HepG2 (cell line): ENCODE data around the gene PSRC1. TPM values are rescaled to one million over a fixed set of nuclear protein-coding genes. Genes with fewer than 3 reads are reported as not detected.

ENCODE experiments used
- ATF1 ChIP-seq: IDR thresholded peaks from 2 replicates; pipeline ENCODE4 v1.6.1; 2016; ENCODE audit warnings: mild to moderate bottlenecking, control low read depth
- CEBPG ChIP-seq: IDR thresholded peaks from 2 replicates; pipeline ENCODE4 v1.6.1; 2016
- FIP1L1 ChIP-seq: fragments of 200-400 bp; formaldehyde crosslinking; IDR thresholded peaks from 2 replicates; pipeline ENCODE4 v1.6.1; 2018; ENCODE audit warnings: low read depth, mild to moderate bottlenecking, low read length, moderate library complexity, borderline replicate concordance; ENCODE audit not compliant: insufficient read depth
- FOXJ3 ChIP-seq: sonication (generic); formaldehyde crosslinking; IDR thresholded peaks from 2 replicates; pipeline ENCODE4 v1.4.0; 2020; ENCODE audit warnings: missing genetic modification reagents, mild to moderate bottlenecking, borderline replicate concordance
- MZF1 ChIP-seq: sonication (generic); formaldehyde crosslinking; IDR thresholded peaks from 2 replicates; pipeline ENCODE4 v1.8.1; 2023; ENCODE audit warnings: mild to moderate bottlenecking, missing genetic modification reagents, borderline replicate concordance
- NFAT5 ChIP-seq: sonication (generic); formaldehyde crosslinking; IDR thresholded peaks from 2 replicates; pipeline ENCODE4 v1.4.0; 2020; ENCODE audit warnings: missing genetic modification reagents
- NFE2 ChIP-seq: sonication (generic); formaldehyde crosslinking; IDR thresholded peaks from 2 replicates; pipeline ENCODE4 v1.4.0; 2020; ENCODE audit warnings: missing genetic modification reagents
- PHF8 ChIP-seq: sonication (generic); formaldehyde crosslinking; IDR thresholded peaks from 2 replicates; pipeline ENCODE4 v1.5.0; 2020; ENCODE audit warnings: missing genetic modification reagents
- PTBP1 ChIP-seq: fragments of 200-400 bp; formaldehyde crosslinking; IDR thresholded peaks from 2 replicates; pipeline ENCODE4 v1.6.1; 2018; ENCODE audit warnings: low read length, low read depth; ENCODE audit not compliant: poor library complexity, severe bottlenecking
- RORA ChIP-seq: sonication (generic); formaldehyde crosslinking; IDR thresholded peaks from 2 replicates; pipeline ENCODE4 v1.5.0; 2020; ENCODE audit warnings: mild to moderate bottlenecking, missing genetic modification reagents, moderate library complexity
- SRSF4 ChIP-seq: fragments of 200-400 bp; formaldehyde crosslinking; IDR thresholded peaks from one replicate; pipeline ENCODE4 v1.6.1; 2018; ENCODE audit warnings: mild to moderate bottlenecking, low read depth, low read length, moderate library complexity; ENCODE audit not compliant: poor library complexity, severe bottlenecking
- TBX2 ChIP-seq: sonication (generic); formaldehyde crosslinking; IDR thresholded peaks from 2 replicates; pipeline ENCODE4 v1.5.0; 2020; ENCODE audit warnings: missing genetic modification reagents, mild to moderate bottlenecking, borderline replicate concordance
- TFE3 ChIP-seq: IDR thresholded peaks from 2 replicates; pipeline ENCODE4 v1.6.1; 2016
- ZBTB10 ChIP-seq: sonication (generic); formaldehyde crosslinking; IDR thresholded peaks from 2 replicates; pipeline ENCODE4 v1.4.0; 2020; ENCODE audit warnings: missing genetic modification reagents, borderline replicate concordance
- ZFP36 ChIP-seq: fragments of 150-350 bp; IDR thresholded peaks from 2 replicates; pipeline ENCODE4 v1.6.1; 2018; ENCODE audit warnings: borderline replicate concordance, low read length, low read depth; ENCODE audit not compliant: partially characterized antibody
- ZNF331 ChIP-seq: sonication (generic); formaldehyde crosslinking; IDR thresholded peaks from 2 replicates; pipeline ENCODE4 v1.4.0; 2020; ENCODE audit warnings: missing genetic modification reagents
- ZNF441 ChIP-seq: sonication (generic); formaldehyde crosslinking; IDR thresholded peaks from 2 replicates; pipeline ENCODE4 v1.7.0; 2021; ENCODE audit warnings: missing genetic modification reagents, borderline replicate concordance
- ZNF563 ChIP-seq: sonication (generic); formaldehyde crosslinking; IDR thresholded peaks from 2 replicates; pipeline ENCODE4 v1.8.0; 2022; ENCODE audit warnings: mild to moderate bottlenecking, moderate library complexity, missing genetic modification reagents
- ZNF878 ChIP-seq: sonication (generic); formaldehyde crosslinking; IDR thresholded peaks from 2 replicates; pipeline ENCODE4 v1.8.1; 2023; ENCODE audit warnings: mild to moderate bottlenecking, missing genetic modification reagents, moderate library complexity
- ZSCAN21 ChIP-seq: sonication (generic); formaldehyde crosslinking; IDR thresholded peaks from 2 replicates; pipeline ENCODE4 v1.8.0; 2022; ENCODE audit warnings: mild to moderate bottlenecking, missing genetic modification reagents, moderate library complexity, borderline replicate concordance
- polyA plus RNA-seq, 8 experiments: library from polyadenylated mRNA; depleted of rRNA in 3 of 8; stranded (reverse) in 7 of 8; unstranded in 1 of 8; fragments of >200 nt; fragmentation: Illumina TruSeq in 4 of 8; extraction: Trizol in 4 of 8; gene quantifications; 2 replicates each; pipeline versions ENCODE4 v1.2.1 to v1.2.3, GENCODE V29; 2011 to 2016; ENCODE audit warnings: low read depth in 4 of 8, missing spikeins in 1 of 8, mixed read lengths in 1 of 8; ENCODE audit not compliant: insufficient read depth in 1 of 8
- total RNA-seq, 5 experiments: library from RNA; depleted of rRNA; stranded (reverse); fragments of >200 nt; fragmentation: Illumina TruSeq; extraction: Trizol; gene quantifications; 2 replicates each; pipeline ENCODE4 v1.2.3, GENCODE V29; 2016; ENCODE audit warnings: low read depth in 1 of 5

Gene PSRC1
- total and polyA plus RNA-seq, 2 of the 13 experiments (the other 11 are each of a cell fraction or from before 2014, with no cell fraction given) = 28.6 to 30.3 TPM

GRCh38 chr1:109282952-109283747, at the start of gene PSRC1 (continued):
- TF ChIP-seq TFE3 (CRISPR knock-in tag) (peak; percentile 40; the same call in 1 of the 2 replicates), FOXJ3 (CRISPR knock-in tag) (no peak), NFAT5 (CRISPR knock-in tag) (peak; percentile 17; the same call in 1 of the 2 replicates), SRSF4 (no peak), TBX2 (CRISPR knock-in tag) (peak; percentile 73; the same call in 1 of the 2 replicates), ZFP36 (no peak), ZNF331 (CRISPR knock-in tag) (peak; percentile 71), NFE2 (CRISPR knock-in tag) (no peak), RORA (no peak), ZNF878 (CRISPR knock-in tag) (peak; percentile 75; the same call in 1 of the 2 replicates), ZBTB10 (CRISPR knock-in tag) (no peak; the same call in 1 of the 2 replicates), ZNF563 (no peak; the same call in 1 of the 2 replicates), PHF8 (peak; percentile 81), ATF1 (CRISPR knock-in tag) (no peak), ZNF441 (no peak; the same call in 1 of the 2 replicates), PTBP1 (no peak), FIP1L1 (no peak), ZSCAN21 (CRISPR knock-in tag) (peak; percentile 89; the same call in 1 of the 2 replicates), MZF1 (CRISPR knock-in tag) (no peak), CEBPG (CRISPR knock-in tag) (no peak)
